DMS 273 treated with DMSO at 0.1 percent for 48 hours (cell line): ENCODE data around the gene MMP19.
A peak's percentile ranks its signal among the peaks of the same experiment; 100 is the strongest.
"Not testable (repeated sequence)": the region's sequence is repeated elsewhere in the genome, so short reads cannot be mapped to it uniquely, and the experiment has no call there.

ENCODE experiments used
- DNase-seq: peaks from one replicate; lab custom pipeline; 2025; lab: John Stamatoyannopoulos, UW

The MMP19 gene

GRCh38 chr12:55844961-55845360 is 2.2 kb upstream of the MMP19 start:
- no peak for DNase-seq

GRCh38 chr12:55843431-55843830 is 695 bp upstream of the MMP19 start:
- no peak for DNase-seq

DNA sequence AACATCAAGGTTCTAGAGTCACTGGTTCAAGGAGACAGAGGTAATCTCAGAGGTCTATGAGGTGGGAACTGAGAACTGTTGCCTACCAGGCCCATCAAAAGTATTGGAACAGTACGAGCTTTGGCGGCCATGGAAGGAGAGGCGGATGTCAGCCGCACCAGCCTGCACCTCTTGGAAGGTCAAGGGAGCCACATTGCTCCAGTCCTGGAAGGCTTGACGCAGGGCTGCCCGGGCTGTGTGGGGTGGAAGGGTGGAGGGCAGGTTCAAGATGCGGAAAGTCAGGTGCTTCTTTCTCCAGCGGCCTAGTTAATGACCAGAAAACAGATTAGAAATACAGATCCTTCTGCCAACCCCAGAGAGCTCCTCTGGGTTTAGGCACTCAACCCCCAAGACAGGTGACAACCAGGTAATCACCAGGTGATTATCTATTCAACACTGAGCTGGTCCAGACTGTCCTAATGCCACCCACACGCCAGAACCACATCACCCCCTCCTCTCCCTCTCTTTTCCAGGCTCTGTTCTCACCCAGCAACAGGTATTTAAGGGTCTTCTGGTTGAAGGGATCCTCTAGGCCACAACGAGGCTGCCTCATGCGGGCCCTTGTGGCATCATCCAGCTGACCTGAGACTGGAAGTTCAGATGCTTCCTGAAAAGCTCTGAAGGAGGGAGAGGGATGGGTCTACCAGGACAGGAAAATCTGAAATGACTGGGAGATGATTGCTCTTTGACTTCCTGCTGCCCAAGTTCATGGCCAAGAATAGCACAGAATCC is 2.0 kb downstream of the MMP19 start:
- no peak for DNase-seq

DNA sequence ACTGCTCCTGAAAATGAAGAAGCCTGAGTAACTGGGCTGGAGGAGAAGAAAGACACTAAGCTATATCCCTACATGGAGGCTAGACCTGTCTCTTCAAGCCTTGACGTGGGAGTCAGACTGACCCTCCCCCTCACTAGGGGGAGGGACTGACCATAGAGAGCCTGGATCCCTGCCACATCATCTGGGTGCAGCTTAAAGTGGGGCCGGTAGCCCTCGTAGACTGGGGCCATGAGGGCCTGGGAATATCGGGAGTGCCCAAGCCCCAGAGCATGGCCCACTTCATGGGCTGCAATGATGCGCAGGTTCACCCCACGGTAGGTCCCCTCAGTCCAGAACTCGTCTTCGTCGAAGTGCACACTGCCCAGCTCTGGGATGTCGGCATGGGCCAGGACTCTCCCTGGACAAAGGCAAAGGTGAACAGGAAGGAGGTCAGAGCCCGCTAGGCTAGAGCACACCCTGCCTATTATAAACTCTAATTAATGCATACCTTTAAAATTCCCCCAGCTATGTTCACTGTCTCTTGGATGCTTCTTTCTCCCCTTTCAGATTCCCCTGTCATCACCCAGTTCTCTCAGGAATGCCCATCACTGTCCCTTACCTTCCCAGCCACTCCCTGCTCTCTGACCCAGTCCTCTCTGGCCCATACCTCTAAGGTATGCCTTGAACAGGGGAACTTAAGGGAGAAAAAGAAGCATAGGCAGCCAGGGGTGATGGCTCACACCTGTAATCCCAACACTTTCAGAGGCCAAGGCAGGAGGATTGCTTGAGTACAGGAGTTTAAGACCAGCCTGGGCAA is 3.2 kb downstream of the MMP19 start:
- no peak for DNase-seq

DNA sequence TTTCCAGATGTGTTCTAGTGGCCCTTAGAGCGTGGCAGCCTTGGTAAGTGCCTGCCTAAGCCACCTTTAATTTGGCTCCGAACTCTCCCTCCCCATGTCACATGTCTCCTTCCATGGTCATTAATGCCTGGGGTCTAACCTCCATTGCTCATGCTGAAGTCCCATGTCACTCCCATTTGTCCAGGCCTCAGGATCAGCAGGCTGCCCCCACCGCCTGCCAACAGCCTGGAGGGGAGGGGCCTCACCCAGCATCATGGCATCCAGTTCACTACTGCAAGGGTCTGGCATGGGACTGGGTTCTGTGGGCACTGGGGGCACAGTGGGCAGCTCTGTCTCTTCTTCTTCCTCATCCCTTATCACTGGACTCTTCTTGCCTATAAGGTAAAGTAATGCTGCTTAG is 4.4 kb downstream of the MMP19 start:
- DNase-seq = no peak

- DNase-seq = not testable (repeated sequence)
Observed at GRCh38 chr12:55834400-55834799, 8.3 kb downstream of the MMP19 start.

GRCh38 chr12:55833056-55833455 is 9.7 kb downstream of the MMP19 start:
- no peak for DNase-seq

DNA sequence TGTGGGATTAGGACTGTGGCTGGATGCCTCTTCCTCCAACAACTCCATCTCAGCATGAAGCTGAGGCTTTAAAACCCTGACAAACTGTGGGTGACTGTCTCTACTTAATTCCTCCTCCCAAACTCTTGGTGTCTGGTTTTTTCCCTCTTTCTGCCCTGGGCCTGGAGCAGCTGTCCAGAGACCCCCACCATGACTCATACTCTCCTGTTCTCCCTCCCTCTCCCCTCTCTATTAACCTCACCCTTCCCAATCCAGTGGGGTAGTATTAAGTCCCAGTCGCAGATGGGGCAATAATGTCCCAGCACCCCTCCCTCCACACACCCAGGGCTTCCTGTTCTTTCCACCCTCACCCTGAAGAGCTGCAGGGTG is 11.3 kb downstream of the MMP19 start:
- no peak for DNase-seq

GRCh38 chr12:55830601-55831446 is 11.9 kb downstream of the MMP19 start:
- no peak for DNase-seq

- DNase-seq = no peak
Observed at GRCh38 chr12:55829967-55830600, 12.7 kb downstream of the MMP19 start.

DNA sequence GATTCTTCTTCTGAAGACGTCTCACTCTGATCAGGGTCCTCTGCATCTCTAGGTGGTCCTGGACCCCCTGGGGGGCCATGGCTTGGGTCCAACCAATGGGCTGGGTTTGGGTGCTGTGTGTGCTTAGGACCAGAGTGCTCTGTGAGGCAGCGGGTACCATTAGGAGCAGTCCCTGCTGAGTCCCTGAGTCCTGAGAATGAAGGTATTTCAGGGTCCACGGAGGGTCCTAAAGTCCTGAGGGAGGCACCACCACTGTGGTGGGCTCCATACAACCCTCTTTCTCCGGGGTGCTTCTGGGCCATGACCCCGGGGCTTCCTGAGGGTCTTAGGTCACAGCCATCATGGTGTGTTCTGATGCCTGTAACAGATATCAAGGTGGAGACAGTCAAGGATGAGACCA is 14.4 kb downstream of the MMP19 start:
- DNase-seq = no peak

DNA sequence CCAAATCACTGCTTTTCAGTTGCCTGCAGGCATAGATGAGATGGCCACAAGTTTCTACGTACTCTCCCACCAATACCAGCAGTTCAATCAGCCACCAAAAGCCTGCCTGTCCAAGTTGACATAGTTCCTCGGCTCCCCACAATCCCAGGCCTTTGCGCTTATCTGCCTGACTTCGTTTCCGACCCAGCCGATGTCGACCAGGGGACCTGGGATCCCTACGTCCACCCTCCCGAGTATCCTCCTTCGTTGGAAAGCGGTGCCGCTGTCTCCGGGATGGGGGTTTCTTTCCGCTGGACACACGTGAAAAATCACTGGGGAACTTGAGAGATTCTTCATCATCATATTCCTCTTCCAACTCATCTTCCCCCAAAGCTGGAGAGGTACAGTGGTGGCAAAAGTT is 14.9 kb downstream of the MMP19 start:
- DNase-seq = no peak

DNA sequence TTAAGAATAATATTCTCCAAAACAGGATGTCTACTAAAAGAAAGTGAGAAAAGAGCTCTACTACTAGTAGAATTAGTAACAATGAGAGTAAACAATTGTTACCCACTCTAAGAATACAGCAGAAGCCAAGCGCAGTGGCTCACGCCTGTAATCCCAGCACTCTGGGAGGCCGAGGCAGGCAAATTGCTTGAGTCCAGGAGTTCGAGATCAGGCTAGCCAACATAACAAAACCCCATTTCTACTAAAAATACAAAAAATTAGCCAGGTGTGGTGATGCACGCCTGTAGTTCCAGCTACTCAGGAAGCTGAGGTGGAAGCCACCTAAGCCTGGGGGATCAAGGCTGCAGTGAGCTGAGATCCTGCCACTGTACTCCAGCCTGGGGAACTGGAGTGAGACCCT is 18.0 kb downstream of the MMP19 start:
- no peak for DNase-seq

- DNase-seq = no peak
Observed at GRCh38 chr12:55823419-55823818, 19.3 kb downstream of the MMP19 start.

DNA sequence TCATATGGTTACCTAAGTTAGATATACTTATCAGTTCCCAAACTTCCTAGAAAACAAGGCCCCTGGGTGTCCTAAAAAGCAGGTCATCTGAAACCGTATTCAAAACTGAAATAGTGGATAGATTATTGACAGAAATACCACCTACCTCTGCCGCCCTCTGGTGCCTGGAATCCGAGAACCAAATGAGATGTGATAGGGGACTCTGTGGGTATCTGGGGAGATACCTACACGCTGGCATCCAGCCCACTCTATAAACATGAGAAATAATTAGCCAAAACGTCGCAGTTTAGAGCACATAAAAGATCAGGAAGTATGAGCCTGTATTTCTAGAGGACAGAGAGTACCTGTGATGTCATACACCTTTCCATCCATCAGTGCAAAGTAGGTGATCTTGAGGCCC is 20.5 kb downstream of the MMP19 start:
- DNase-seq = no peak

DNA sequence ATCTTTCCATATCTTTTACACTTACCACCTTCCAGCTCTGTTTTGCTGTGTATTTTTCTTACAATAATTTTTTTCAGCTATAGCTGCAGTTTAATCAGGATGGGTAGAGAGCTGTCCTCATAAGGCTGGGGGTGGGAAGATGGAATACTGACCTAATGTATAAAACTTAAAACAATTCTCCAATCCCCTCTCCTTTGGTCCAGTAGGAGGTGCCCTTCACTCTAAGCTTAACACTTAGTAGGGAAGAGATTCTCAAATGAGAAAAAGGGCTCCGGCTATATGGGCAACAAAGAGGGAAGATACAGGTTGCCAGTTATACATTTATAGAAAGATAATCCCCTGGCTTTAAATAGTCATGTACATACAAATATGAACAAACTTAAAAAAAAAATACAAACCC is 22.1 kb downstream of the MMP19 start:
- no peak for DNase-seq

- DNase-seq = no peak
Observed at GRCh38 chr12:55818886-55819285, 23.9 kb downstream of the MMP19 start.

GRCh38 chr12:55818140-55818728 is 24.5 kb downstream of the MMP19 start:
- no peak for DNase-seq

DNA sequence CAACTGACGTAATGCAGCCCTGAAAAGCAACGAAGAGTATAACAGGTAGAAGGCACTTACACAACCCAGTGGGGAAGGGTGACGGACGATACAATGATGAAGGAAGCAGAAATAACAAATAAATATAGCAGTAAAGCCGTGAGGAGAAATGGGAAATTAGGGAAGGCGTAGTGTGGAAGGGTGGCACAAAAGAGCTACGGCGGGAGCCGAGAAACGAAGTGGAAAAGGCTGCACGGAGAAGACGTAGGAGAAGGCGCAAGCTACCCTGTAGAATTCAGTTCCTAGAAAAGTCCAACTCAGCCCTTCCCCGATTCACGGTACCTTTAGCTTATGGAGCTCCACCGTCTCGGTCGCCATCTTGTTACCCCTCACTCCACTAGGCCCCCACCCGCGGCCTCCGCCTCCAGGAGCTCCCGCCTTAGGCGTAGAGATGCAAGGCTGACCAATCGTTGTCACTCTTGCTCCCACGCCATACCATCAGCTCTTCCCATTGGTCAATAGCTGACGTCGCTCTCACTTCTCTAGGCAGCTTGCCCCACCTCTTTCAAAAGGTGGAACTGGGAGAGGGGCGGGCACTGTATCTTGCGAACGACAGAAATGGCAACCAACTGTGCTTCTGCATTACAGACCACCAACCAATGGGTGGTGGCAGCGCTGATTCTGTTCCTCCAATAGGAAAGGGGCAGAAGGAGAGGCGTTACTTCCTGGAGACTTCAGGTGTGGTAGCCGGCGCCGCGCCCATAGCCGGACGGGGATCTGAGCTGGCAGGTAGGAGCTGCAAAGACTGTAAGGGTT is 25.2 kb downstream of the MMP19 start, which contains the start of the genes ORMDL2 and SARNP:
TSS of gene ORMDL2 (plus strand) at position 697 of the 795 bp plus-strand sequence. CDS start 959 bp downstream, outside the sequence.
TSS of gene SARNP (minus strand) at position 380 of the 795 bp plus-strand sequence. CDS start at position 357, 23 bp downstream.
- DNase-seq = peak; percentile 97

- no peak for DNase-seq
Observed at GRCh38 chr12:55816881-55817344, 25.8 kb downstream of the MMP19 start.
